ENCODE measurements around the gene GIMAP2.

GIMAP2 gene

GRCh38 chr7:150715293-150715692, 29.8 kb downstream of the GIMAP2 start:
- Mint-ChIP-seq H3K27ac (peak overlapping the region; percentile 94), H3K4me3 (peak overlapping the region; percentile 88), H3K9me3 (peaks cover 28% of the 10 kb centered on the region), H3K36me3 (peaks cover 61% of the 10 kb centered on the region), H3K4me1 (peaks cover 52% of the 10 kb centered on the region), H3K27me3 (no peaks in the 10 kb centered on the region)
- CTCF ChIA-PET: interaction anchor here (0.8 to 2.0 kb wide), 7 partner anchors 16 to 264 kb away, joined by 3 to 16 read pairs (median 3); partner anchors contain the start of gene GIMAP6
- peak; percentile 30 for DNase-seq

DNA sequence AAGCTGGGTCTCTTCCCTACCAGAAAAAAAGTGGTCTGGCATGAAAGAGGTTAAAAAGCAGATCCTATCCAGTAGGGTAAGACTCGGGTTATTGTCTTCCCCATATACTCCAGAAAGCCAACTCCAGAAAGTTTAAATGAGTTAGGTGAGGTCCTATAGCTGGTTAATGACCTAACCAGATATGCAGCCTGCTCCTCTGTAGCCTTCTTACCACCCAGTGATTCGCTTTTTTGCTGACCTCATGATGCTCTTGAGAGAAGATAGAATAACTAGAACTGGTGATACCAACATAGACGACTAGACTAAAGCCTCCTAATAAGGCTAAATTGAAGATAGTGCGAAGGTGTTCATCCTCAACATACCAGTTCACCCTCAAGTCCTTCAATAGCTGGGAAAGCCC, 30.2 kb downstream of the GIMAP2 start:
- Mint-ChIP-seq H3K27me3 (no peaks in the 10 kb centered on the region), H3K4me3 (peak overlapping the region; percentile 88), H3K27ac (peak overlapping the region; percentile 94), H3K4me1 (peaks cover 57% of the 10 kb centered on the region), H3K36me3 (peaks cover 64% of the 10 kb centered on the region), H3K9me3 (peaks cover 28% of the 10 kb centered on the region)
- CTCF ChIA-PET: interaction anchor here (0.7 to 2.6 kb wide), 14 partner anchors 16 to 267 kb away, joined by 3 to 16 read pairs (median 3); partner anchors contain the start of gene GIMAP6
- no peak for DNase-seq

GRCh38 chr7:150716368-150716767, 30.9 kb downstream of the GIMAP2 start, which contains the start of gene GIMAP1:
TSS of gene GIMAP1 (plus strand) at chr7:150716613. CDS start at chr7:150719048, 2,435 bp downstream.
- H3K27me3 Mint-ChIP-seq: no peaks in the 10 kb centered on the region
- H3K36me3 Mint-ChIP-seq: peaks cover 71% of the 10 kb centered on the region
- H3K9me3 Mint-ChIP-seq: peaks cover 32% of the 10 kb centered on the region
- peak within 1 kb of the TSS; percentile 88 for H3K4me3 Mint-ChIP-seq
- peak within 1 kb of the TSS; percentile 94 for H3K27ac Mint-ChIP-seq
- DNase-seq: peak; percentile 79
- peaks cover 63% of the 10 kb centered on the region for H3K4me1 Mint-ChIP-seq
- CTCF ChIA-PET: interaction anchor here (0.7 to 2.6 kb wide), 11 partner anchors 15 to 267 kb away, joined by 3 to 16 read pairs (median 4); partner anchors contain the start of gene GIMAP6

- no peak for DNase-seq
- Mint-ChIP-seq H3K4me1 (peaks cover 68% of the 10 kb centered on the region), H3K36me3 (peaks cover 77% of the 10 kb centered on the region), H3K9me3 (peaks cover 33% of the 10 kb centered on the region), H3K4me3 (peak overlapping the region; percentile 88), H3K27ac (peak overlapping the region; percentile 94), H3K27me3 (no peaks in the 10 kb centered on the region)
- CTCF ChIA-PET: interaction anchor here (1.0 to 2.6 kb wide), 8 partner anchors 15 to 149 kb away, joined by 3 to 16 read pairs (median 6); partner anchors contain the start of gene GIMAP6
Observed at GRCh38 chr7:150716939-150717338, 31.4 kb downstream of the GIMAP2 start.

DNA sequence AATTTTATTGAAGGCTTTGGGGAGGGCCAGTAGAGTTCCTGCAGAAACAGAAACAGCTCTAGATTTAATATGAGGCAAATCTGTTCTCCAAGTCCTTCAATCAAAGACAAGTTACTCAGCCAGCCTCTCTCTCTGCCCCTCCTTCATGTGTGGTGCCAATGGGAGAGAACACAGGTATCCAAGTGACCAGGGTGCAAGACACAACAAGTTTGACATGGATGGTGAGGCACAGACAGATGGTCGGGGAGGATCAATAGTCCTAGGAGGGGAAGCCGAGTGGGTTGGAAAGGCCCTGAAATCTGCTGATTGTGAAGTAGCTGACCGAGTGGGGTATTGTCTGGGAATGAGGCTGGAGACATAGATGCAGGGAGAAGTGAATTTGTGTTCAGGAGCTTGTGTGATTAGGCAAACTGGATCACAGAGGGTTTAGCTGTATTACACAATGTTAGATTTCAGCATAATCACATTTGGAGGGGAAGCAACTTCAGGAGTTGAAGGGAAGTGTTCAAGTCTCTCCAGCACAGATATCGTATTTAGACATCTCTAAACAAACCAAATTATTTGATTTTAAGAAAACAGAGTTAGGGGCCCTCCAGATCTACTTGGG, 32.4 kb downstream of the GIMAP2 start:
- Mint-ChIP-seq H3K4me1 (peaks cover 78% of the 10 kb centered on the region), H3K36me3 (peaks cover 79% of the 10 kb centered on the region), H3K27me3 (no peaks in the 10 kb centered on the region), H3K4me3 (peak overlapping the region; percentile 88), H3K27ac (peak overlapping the region; percentile 94), H3K9me3 (peaks cover 26% of the 10 kb centered on the region)
- peak; percentile 49 for DNase-seq
- CTCF ChIA-PET: interaction anchor here (1.6 to 2.6 kb wide), 4 partner anchors 15 to 38 kb away, joined by 5 to 10 read pairs (median 8); partner anchors contain the start of gene GIMAP5

DNA sequence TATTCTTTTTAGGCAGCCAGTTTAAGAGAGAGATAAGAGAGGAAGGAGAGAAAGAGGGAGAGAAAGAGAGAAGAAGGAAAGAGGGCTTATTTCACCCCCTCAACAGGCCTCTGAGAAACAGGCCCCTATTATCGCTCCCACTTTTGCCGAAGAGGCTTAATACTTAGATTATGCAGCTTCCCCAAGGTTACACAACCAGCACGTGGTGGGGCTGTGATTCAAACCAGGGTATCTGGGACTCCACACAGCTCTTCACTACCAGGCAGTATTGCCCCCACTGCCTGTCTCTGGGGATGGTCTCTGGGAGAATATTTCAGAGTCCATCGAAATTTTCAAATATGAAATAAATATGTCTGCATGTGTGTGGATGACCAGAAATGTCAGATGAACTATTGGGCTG, 33.9 kb downstream of the GIMAP2 start:
- no peak for DNase-seq
- H3K4me1 Mint-ChIP-seq: peaks cover 82% of the 10 kb centered on the region
- peak overlapping the region; percentile 88 for H3K4me3 Mint-ChIP-seq
- H3K27ac Mint-ChIP-seq: peak overlapping the region; percentile 80
- H3K36me3 Mint-ChIP-seq: peaks cover 82% of the 10 kb centered on the region
- H3K27me3 Mint-ChIP-seq: no peaks in the 10 kb centered on the region
- CTCF ChIA-PET: interaction anchor here (1.1 to 1.7 kb wide), 2 partner anchors 18 to 268 kb away, joined by 3 to 5 read pairs; partner anchors contain the start of gene GIMAP5
- H3K9me3 Mint-ChIP-seq: peaks cover 16% of the 10 kb centered on the region

DNA sequence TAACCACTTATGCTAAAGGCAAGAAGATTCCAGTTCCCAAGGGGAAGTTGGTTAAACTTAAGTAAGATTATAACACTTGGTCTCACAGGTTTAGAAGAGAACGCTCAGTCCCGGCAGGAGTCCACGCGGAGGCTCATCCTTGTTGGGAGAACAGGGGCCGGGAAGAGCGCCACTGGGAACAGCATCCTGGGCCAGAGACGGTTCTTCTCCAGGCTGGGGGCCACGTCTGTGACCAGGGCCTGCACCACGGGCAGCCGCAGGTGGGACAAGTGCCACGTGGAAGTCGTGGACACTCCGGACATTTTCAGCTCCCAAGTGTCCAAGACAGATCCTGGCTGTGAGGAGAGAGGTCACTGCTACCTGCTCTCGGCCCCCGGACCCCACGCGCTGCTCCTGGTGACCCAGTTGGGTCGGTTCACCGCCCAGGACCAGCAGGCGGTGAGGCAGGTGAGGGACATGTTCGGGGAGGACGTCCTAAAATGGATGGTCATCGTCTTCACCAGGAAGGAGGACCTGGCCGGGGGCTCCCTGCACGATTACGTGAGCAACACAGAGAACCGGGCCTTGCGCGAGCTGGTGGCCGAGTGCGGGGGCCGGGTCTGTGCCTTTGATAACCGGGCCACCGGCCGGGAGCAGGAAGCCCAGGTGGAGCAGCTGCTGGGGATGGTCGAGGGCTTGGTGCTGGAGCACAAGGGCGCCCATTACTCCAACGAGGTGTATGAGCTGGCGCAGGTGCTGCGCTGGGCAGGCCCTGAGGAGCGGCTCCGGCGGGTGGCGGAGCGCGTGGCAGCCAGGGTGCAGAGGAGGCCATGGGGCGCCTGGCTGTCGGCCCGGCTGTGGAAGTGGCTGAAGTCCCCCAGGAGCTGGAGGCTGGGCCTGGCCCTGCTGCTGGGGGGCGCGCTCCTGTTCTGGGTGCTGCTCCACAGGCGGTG, 34.7 kb downstream of the GIMAP2 start:
- H3K27me3 Mint-ChIP-seq: no peaks in the 10 kb centered on the region
- no peak for DNase-seq
- CTCF ChIA-PET: no interaction called here
- no peak overlapping the region for H3K27ac Mint-ChIP-seq
- H3K9me3 Mint-ChIP-seq: peaks cover 13% of the 10 kb centered on the region
- peak overlapping the region; percentile 8 for H3K4me3 Mint-ChIP-seq
- H3K4me1 Mint-ChIP-seq: peaks cover 75% of the 10 kb centered on the region
- peaks cover 83% of the 10 kb centered on the region for H3K36me3 Mint-ChIP-seq

- H3K27me3 Mint-ChIP-seq: no peaks in the 10 kb centered on the region
- peaks cover 92% of the 10 kb centered on the region for H3K36me3 Mint-ChIP-seq
- no peak for DNase-seq
- peaks cover 73% of the 10 kb centered on the region for H3K4me1 Mint-ChIP-seq
- H3K4me3 Mint-ChIP-seq: no peak overlapping the region
- H3K27ac Mint-ChIP-seq: no peak overlapping the region
- H3K9me3 Mint-ChIP-seq: peaks cover 24% of the 10 kb centered on the region
- CTCF ChIA-PET: interaction anchor here (1.0 kb wide), 1 partner anchor 21 kb away, joined by 4 read pairs; no protein-coding TSS in a partner anchor
Observed at GRCh38 chr7:150721970-150722373, 36.5 kb downstream of the GIMAP2 start.

DNA sequence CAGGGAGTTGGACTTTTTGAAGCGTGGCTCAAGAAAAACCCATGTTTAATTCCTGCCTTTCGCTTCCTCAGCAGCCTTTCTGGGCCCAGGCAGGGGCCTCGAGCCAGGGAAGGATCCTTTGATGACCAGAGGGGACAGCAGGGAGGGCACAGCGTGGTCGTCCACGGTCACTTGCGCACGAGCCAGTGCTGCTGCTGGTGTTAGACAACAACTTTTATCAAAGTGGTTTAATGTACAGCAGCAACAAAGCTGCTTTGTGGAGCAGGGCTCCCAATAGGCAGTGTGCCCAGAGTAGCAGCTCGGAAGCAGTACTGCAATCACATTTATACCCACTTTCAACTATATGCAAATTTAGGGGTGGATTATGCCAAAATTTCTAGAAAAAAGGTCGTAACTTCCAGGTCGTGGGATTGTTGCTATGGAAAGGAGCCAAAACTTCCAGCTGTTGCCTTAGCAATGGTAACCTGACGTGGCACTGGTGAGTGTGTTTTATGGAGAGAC, 37.0 kb downstream of the GIMAP2 start:
- no peak for DNase-seq
- CTCF ChIA-PET: interaction anchor here (1.0 kb wide), 1 partner anchor 21 kb away, joined by 4 read pairs; no protein-coding TSS in a partner anchor
- Mint-ChIP-seq H3K4me3 (no peak overlapping the region), H3K27ac (no peak overlapping the region), H3K4me1 (peaks cover 73% of the 10 kb centered on the region), H3K9me3 (peaks cover 29% of the 10 kb centered on the region), H3K27me3 (no peaks in the 10 kb centered on the region), H3K36me3 (peaks cover 93% of the 10 kb centered on the region)

- H3K36me3 Mint-ChIP-seq: peaks cover 93% of the 10 kb centered on the region
- DNase-seq: no peak
- CTCF ChIA-PET: no interaction called here
- H3K9me3 Mint-ChIP-seq: peaks cover 39% of the 10 kb centered on the region
- peak overlapping the region; percentile 47 for H3K27ac Mint-ChIP-seq
- no peak overlapping the region for H3K4me3 Mint-ChIP-seq
- peaks cover 67% of the 10 kb centered on the region for H3K4me1 Mint-ChIP-seq
- no peaks in the 10 kb centered on the region for H3K27me3 Mint-ChIP-seq
Observed at GRCh38 chr7:150723467-150723866, 38.0 kb downstream of the GIMAP2 start.

GRCh38 chr7:150727381-150727780, 41.9 kb downstream of the GIMAP2 start:
- H3K36me3 Mint-ChIP-seq: peaks cover 77% of the 10 kb centered on the region
- no peak for DNase-seq
- no peaks in the 10 kb centered on the region for H3K27me3 Mint-ChIP-seq
- CTCF ChIA-PET: interaction anchor here (1.0 kb wide), 2 partner anchors 11 to 160 kb away, joined by 3 read pairs; no protein-coding TSS in a partner anchor
- peaks cover 43% of the 10 kb centered on the region for H3K9me3 Mint-ChIP-seq
- no peak overlapping the region for H3K4me3 Mint-ChIP-seq
- H3K4me1 Mint-ChIP-seq: peaks cover 58% of the 10 kb centered on the region
- H3K27ac Mint-ChIP-seq: no peak overlapping the region

- CTCF ChIA-PET: interaction anchor here (1.0 kb wide), 2 partner anchors 10 to 160 kb away, joined by 3 read pairs; no protein-coding TSS in a partner anchor
- peaks cover 58% of the 10 kb centered on the region for H3K4me1 Mint-ChIP-seq
- H3K27ac Mint-ChIP-seq: no peak overlapping the region
- DNase-seq: no peak
- peaks cover 43% of the 10 kb centered on the region for H3K9me3 Mint-ChIP-seq
- H3K4me3 Mint-ChIP-seq: no peak overlapping the region
- peaks cover 70% of the 10 kb centered on the region for H3K36me3 Mint-ChIP-seq
- H3K27me3 Mint-ChIP-seq: no peaks in the 10 kb centered on the region
Observed at GRCh38 chr7:150728011-150728410, 42.5 kb downstream of the GIMAP2 start.

GRCh38 chr7:150728609-150729008, 43.1 kb downstream of the GIMAP2 start:
- Mint-ChIP-seq H3K9me3 (peaks cover 42% of the 10 kb centered on the region), H3K4me3 (no peak overlapping the region), H3K4me1 (peaks cover 58% of the 10 kb centered on the region), H3K27ac (no peak overlapping the region), H3K27me3 (no peaks in the 10 kb centered on the region), H3K36me3 (peaks cover 64% of the 10 kb centered on the region)
- CTCF ChIA-PET: no interaction called here
- no peak for DNase-seq

All from activated naive CD4-positive, alpha-beta T cell treated with anti-CD3 and anti-CD28 coated beads, Interleukin-2, amount 10 ng/mL, durations not matched to agents 7 days and 5 days (primary cell).